Measurements from ENCODE around the gene COG7.
"Not testable (repeated sequence)": the region's sequence is repeated elsewhere in the genome, so short reads cannot be mapped to it uniquely, and the experiment has no call there.

The COG7 gene

DNA sequence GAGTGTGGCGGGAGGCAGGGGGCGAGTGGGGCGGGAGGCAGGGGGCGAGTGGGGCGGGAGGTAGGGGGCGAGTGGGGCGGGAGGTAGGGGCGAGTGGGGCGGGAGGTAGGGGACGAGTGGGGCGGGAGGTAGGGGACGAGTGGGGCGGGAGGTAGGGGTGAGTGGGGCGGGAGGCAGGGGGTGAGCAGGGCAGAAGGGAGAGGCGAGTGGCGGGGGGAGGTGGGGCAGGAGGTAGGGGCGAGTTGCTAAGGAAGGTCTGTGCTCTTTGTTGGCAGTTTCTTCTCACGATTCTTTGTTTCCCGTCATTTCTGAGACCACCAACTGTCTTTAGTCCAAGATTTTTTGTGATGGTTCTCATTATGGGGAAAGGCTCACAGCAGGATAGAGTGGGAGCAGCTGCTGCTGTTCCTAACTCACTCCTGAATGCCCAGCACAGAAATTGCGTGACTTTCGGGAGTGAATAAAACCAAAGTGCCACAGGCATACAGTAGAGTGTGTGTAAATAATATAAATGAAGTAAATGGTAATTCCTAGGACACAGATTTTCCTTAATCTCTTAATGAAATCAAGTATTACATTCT lies 44.7 kb downstream of the COG7 start:
- no peak for DNase-seq

DNA sequence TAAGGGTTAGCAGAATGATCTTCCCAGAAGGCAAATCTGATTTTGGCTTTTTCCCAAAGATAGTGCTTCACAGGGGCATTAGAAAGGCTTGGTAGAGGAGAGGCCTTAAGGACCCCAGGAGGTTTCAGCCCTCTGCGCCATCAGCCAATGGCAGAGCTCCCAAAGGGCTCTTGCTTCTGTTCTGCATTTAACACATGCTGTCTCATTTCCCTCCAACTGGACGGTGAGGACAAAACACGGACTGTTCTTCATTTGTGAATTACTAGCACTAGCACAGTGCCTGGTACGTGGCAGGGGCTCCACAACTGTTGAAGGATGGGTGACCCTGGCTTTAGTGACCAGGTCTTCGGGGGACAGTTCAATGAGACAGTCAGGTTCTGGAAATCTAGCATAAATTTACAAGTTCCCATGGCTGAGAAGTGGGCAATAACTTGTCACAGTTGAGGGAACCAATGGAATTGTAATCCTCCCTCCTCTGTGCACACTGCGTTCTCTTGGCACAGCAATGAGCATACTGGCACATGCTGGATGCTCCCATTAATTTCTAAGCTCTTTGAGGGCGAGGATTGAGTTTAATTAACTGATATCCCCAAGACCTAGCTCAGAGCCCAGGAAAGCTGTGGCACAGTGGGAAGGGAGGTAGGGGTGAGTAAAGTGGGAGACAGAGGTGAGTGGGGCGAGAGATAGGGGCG lies 45.4 kb downstream of the COG7 start:
- no peak for DNase-seq

DNA sequence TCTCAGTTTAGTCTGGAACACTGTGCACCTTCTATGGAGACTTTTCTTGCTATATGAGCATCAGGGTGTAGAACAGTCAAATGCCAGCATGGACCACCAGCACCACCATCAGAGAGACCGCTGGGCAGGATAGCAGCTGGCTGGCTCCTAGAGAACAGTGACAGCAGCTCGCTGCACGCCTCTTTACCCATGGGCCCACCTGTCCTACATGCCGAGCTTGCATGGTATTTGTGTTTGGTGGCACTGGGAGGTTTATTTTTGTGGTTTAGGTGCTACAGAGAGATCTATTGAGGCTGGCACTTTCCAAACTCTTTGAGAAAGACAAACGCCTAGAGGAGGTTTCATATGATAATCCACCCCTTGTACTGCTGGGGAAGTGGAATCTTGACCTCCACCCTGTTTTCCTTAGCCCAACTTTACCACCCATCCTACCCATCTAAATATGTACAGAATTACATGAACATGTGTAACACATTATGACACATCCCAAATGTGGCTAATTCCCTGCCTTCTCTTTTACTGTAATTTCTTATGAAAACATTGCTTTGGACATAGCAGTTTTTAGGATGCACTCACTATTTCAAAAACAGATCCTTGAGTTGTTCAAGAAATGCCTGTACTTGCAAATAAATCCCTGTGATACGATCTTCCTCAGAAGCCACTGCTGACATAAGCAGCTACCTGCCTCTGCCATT lies 46.3 kb downstream of the COG7 start:
- DNase-seq: no peak

DNA sequence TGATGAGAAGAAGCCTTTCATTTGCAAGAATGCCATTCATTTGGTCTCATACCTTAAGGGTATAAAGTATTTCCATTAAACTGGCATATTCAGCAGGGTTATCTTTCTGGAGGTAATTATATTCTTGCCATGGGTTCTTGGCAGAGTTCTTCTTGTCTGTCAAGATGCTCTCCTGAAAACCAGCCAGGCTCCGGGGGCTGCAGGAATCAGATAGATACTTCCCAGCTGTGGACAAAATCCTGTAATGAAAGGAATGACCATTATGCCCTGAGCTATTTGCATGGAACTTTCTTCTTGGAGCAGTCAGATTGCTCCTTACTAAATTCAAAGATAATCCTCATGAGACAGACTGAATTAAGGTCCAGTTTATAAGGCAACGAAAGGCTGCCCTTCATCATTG lies 47.0 kb downstream of the COG7 start:
- no peak for DNase-seq

DNA sequence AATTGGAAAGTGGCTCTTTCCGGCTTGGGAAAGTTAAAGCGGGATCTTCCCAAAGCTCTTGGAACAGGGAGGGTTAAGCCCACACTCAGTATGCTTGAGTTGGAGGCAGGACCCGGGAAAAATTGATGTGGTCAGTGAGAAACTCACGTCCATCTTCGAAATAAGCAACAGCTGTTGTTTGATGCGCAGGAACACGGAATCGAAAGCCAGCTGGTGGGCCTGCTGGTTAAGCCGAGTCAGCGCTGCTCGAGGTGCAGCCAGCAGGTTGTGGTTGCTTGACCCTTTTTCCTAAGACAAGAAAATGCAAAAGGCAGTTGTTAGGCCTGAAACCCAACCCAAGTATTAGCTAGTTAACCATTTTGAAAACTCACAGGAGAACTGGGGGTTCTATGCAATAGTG lies 49.4 kb downstream of the COG7 start:
- no peak for DNase-seq

DNA sequence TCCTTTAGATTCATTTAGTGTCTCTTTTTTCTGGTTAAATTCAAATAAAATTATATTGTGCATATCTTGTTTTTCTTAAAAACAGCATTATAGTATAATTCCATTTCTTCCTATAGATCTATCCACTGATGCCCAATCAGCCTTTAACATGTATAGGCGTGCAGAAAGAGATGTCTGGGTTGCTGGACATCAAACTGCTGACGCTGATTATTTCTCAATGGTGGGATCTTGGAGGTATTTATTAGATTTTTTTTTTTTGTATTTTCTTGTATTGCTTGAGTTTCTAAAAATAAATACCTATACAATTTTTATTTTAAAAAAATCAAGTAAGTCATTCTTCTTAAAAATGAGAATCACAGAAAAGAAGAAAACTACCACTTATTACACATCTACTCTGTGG lies 50.9 kb downstream of the COG7 start:
- no peak for DNase-seq

DNA sequence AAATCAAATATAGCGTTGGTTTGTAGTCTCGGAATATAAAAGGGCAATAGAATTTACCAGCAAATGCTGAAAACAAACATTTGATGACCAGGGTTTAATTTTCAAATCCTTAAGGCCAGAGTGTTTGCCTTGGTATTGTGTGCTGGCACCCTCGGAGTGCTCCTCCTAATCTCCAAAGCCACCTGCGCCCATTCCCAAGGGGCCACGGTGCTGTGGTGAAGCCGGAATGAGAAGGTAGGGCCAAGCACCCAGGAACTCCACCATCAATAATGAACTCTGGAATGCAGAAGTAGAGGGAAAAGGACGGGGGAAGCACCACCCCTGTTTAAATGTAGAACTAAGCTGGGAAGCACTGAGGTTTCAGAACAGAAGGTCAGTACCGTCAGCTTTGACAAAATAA lies 51.9 kb downstream of the COG7 start:
- DNase-seq: no peak

DNA sequence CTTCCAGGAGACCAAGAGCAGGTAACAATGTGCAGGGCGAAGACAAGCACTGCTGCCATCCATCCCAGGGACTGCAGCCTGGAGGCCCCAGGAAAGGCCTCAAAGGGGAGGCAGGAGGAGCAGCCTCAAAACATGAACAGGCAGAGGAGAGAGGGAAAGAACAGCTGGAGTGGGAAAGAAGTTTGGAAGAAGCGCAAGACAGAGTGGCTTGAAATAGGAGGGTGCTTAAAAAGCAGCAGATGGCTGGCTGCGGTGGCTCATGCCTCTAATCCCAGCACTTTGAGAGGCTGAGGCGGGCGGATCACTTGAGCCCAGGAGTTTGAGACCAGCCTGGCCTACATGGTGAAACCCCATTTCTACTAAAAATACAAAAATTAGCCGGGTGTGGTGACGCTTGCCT lies 52.5 kb downstream of the COG7 start:
- DNase-seq: not testable (repeated sequence)

DNA sequence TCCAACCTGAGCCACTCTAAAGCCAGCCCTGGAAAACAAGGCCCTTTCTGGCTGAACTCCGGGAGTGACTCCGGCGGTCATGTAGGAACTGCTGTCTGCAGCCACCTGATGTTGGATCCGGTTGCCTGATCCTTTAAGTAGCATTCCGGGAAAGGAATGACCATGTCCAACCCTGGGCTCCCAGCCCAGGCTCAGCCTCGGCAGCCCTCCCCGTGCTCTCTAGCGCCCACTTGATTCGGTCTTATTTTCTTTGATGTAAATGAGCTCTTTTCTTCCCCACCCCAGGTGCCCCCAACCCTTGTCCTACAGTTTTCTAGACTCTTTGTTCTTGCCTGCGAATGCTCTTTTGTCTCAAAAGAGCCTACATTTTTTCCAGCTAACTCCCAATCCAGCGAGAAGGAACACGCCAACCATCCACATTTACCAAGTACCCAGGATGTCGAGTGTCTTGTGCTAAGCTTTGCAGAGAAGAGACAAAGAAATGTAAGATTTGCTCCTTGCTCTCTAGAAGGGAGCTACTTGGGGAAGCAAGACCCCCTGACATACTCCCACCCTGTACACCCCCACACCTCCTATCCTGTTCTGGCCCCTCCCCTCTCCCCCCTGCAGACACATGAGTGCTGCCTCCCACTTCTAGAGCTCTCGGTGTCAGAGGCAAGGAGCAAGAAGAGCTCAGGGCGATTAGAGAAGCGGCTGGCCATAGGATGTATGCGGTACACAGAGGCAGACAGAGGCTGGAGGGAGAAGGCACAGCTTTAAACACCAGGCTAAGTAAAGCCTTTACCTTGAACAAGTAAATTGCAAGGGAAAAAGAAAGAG lies 53.8 kb downstream of the COG7 start:
- no peak for DNase-seq

DNA sequence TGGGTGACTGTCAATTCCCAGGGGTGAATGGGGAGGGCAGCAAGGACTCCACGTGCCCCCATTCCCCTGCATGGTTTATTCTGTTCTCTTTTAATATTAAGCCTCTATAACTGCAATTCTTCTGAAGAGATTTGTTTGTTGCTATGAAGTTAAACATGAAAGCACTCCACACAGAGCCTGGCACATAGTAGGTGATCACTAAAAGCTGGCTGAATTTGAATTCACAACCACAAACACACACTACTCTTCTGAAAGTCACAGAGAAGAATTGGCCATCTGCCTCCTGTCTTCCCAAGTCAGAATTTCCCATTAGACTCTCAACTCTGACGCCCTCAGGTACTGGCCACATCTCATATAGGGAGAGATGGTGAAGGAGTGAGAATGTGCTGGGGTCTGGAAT lies 55.5 kb downstream of the COG7 start:
- no peak for DNase-seq

DNA sequence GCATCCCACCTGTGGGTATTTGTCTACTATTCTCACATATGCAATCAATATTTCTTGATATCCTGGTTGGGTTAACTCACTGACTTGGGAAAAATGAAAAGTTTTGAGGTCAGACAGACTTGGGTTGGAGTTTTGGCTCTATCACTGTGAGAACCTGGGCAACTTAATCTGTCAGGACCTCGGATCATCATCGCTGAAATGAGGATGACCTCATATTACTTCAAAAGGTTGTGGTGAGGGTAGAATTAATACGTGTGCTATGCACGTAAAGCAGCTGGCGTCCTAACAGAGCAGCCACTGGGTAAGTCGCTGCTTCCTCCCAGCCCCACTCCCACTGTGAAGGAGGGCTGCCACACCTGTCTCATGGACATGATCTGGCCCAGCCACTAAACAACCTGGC lies 57.3 kb downstream of the COG7 start:
- DNase-seq: no peak

DNA sequence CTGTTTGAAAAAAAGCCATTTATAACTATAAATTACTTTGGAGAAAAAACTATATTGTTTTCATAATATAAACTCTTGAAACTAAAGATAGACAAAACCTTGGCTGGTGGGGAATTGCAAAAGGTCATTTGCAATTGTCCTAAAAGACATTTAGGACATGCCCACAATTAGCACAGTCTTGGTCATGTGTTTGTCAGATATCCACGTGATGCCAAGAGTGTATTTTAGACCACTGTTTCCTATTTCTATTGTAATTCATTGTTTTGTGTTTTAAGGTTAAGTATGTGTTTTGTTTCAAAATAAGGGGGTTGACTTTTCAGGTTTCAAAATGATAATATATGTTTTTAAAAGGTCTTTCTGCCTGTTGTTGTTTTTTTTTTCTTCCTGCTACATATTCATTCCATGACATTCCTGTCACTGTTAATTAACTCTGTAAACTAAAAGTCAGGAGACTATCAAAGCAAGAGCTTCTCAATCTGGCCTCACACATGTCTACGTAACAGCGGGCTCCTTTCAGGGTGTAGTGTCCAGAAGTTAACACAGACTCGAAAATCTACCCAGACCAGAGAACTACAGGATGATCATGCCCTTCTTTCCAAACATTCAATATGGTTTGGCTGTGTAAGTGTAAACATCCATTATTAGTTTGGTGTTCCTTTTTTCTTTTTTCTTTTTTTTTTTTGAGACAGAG lies 58.7 kb downstream of the COG7 start:
- no peak for DNase-seq

DNA sequence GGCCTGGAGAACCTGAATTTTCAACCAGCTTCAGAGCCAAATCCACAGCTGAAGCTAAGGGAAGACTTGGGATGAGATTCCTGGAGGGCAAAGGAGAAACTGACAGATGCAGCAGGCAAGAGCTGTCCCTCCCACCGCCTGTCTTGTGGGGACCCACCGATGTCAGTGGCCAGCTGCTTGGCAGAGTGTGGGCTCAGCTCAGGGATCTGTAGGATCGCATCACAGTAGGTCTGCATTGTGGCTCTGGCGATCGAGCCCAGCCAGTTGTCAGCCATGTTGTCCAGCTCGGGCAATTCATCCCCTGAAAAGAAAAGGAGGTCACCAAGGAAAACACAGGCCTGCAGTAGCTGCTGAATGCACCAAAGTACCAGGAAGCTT lies 60.8 kb downstream of the COG7 start:
- no peak for DNase-seq

DNA sequence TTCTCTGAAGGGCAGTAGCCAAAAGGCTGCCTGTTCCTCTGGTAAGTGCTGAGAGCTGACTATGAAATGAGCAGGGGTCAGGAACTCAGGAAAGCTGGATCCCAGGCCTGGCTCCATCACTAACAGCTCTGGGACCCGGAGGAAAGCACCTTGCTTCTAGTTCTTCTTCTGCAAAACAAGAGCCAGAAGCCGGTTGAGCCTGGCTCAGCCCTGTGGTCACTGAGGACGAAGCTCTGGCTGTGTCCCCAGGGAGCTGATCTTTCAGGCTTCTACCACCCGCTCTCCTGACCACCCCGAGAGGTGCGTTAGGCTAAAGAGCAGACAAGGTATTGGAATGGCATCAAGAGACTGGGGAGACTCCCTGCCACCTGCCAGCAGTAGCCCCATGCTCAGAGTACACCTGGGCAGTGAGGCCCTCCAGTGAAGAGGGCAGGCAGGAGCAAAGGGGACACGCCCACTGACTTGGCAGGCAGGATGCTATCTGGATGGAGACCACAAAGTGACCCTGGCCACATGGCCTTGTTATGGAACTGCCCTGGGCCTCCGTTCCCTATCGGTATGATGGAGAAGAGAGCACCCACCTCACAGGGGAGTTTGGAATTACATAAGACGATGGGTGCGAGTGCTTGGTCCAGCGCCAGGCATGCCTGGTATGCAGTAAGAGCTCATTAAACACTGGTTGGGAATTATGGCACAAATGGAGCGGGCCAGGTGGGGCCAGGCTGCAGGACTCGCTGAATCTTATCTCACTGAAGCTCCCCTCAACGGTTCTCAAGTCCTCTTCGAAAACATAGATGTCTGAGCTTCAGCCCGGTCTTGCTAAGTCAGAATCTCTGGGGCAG lies 61.4 kb downstream of the COG7 start:
- DNase-seq: no peak

DNA sequence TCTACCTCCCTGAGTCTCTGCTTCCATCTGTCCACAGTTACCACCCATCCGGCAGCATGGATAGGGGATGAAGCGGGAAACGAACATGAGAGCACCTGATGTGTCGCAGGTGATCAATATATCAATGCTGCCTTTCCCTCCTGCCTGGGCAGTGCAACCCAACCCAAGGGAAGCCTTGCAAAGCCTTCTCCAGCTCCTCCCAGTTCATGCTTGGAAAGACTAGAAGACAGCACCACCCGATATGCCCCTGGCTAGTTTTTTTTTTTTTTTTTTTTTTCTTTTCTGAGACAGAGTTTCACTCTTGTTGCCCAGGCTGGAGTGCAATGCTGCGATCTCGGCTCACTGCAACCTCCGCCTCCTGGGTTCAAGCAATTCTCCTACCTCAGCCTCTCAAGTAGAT lies 63.1 kb downstream of the COG7 start:
- DNase-seq: not testable (repeated sequence)

DNA sequence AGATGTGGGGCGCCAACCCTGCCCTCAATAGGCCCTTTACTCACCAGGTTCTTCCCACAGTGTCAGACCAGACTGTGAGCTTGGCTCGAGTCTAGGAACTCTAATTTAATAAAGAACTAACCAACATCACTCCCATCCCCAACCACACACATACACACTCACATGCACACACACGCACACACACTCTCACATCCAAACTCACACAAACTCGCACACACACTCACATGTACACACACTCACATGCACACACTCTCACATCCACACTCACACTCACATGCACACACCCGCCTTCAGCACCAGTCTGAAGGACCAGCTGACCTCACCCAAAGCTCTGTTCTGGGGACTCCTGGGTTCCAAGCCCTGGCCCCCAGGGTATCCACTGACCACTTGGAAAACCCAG lies 63.8 kb downstream of the COG7 start:
- no peak for DNase-seq

DNA sequence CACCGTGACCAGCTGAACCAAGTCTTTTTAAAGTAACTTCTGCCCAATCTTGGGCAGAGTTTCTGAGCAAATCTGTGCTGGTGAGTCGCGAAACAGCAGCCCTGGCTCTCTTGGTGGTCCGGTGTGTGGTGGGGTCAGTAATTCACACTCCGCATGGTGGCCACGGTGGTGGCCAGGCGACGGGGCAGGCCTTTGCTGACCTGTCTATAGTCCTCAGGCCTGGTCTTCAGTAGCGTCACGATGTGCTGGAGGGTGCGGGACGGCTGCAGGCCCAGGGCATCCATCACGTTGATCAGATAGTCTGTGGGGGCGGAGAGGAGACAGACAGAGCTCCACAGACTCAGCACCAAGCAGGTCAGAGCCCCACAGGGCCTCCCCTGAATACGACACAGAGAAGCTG lies 64.2 kb downstream of the COG7 start:
- no peak for DNase-seq

DNA sequence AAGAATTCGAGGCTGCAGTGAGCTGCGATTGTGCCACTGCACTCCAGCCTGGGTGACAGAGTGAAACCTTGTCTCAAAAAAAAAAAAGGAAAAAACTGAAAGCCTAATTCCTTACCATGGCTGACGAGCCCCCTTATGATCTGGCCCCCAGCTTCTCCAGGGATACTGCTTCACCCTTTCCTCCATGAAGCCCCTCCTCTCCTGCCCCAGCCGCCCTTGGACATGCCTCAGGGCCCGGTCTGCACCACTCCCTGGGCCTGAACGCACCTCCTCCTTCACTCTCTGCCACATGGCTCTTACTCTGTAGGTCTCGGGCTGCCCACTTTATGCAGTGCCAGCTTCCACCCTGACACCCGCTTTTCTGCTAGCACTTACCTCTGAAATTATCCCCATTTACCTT lies 65.3 kb downstream of the COG7 start:
- no peak for DNase-seq

DNA sequence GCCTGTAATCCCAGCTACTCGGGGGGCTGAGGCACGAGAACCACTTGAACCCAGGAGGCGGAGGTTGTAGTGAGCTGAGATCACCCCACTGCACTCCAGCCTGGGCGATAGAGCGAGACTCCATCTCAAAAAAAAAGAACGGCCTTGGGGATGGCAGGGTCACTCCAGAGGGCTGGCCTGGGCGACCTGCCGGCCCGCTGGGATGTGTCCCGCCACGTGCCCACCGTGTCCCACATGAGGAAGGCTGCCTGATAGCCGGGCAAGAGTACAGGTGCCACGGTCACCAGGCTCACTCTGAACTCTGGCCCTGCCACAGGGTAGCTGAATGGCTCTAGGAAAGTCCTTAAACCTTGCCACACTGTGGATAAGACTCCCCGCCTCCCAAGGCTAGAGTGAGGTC lies 67.5 kb downstream of the COG7 start:
- no peak for DNase-seq

DNA sequence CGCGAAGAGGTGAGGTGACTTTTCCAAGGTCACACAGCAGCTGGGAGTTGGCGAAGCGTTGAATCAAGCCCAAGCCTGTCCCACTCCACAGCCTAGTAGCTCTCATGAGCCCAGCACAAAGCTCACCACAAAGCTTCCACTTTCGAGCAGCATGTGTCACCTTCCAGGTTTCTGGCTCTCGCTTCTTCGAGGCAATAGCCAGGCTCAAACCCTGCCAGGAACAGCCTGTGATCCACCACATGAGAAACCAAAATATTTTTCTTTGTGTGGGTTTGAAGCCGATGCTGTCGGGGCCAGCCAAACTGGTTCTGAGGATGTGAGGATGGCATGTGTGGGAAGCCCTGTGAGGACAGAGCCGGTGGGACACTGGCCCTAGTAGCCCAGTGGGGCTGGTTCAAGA lies 68.1 kb downstream of the COG7 start:
- DNase-seq: no peak

DNA sequence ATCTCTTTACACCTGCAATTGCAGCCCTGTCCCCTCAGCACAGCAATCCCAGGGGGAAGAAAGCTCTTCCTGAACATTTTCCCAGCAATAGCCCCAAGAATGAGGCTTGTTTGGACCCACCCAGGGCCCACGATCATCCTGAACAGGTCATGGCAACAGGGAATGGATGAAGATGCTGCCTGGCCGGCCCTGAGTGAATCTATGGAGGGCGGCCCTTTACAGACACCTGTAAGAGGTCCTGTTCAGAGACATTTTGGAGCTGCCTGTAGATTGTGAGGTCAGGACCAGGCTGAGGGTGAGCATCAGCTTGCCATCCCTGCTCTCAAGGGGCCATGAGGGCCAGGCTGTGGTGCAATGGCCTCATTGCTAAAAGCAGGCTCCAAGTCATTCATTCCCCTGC lies 69.1 kb downstream of the COG7 start:
- no peak for DNase-seq

DNA sequence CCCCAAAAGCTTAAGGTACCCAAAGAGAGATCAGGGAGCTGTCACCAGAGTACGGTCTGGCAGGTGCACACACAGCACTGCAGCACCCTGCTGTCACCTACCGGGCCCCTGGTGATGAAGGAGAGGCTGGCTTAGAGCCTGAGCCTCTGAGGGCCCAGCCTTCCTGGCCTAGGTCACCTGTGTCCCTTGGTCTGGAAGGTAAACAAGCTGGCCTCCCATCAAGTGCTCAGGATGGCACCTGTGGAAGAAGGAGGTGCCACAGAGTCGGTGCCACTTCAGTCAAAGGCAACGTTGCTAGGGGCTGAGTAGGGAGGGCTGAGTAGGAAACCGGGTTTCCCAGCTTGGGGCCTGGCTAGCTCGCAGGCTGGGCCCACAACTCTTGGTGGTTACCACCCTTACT lies 70.7 kb downstream of the COG7 start:
- no peak for DNase-seq

Measured in hematopoietic multipotent progenitor cell treated with erythropoietin and hydrocortisone succinate and interleukin-3 and kit ligand, for 4 days (in vitro differentiated cells).